ENCODE measurements around the gene DAPP1. TPM values are rescaled to one million over a fixed set of nuclear protein-coding genes. Genes with fewer than 3 reads are reported as not detected.

Gene DAPP1
- total RNA-seq, 2 experiments from 2014 or later, result 11.7 to 12.3 TPM

DNA sequence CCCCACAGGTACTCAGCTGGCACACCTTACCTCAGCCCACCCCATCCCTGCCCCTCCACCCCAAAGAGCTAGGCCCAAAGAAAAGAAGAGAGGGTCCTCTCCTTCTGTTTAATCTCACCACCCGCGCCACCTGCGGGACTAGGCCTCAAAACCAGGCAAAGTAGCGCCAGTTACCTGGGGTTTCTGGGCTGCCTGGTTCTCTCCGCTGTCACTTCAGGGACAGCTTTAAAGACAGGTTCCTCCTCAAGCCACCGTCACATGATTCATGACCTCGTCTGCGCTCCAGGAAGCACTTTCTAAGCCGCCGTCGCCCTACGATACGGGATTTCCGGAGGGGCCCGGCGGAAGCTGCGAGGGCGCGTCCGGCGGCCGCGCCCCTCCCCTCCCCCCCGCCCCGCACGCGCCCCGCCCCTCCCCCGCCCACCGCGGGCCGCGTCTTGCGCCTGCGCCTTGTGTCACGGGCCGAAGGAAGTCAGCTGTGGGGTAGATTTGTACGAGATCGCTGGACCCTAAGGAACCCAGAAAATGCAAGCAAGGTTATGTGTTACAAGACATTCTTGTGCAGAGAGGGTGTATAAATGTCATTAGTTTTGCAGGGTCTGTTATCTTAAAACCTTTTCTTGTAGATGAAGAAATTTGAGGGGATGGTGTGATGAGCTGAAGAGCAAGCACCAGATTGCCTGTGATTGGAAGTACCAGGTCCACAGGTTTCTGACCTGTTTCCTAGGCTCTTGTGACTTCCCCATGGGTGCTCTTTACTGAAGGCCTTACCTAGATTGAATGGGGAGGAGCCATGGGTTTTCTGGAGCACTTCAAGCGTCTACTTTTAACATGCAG lies 77.8 kb downstream of the DAPP1 start, which contains the start of gene LAMTOR3:
LAMTOR3 (minus strand) TSS at position 267 of the 837 bp plus-strand sequence. CDS start 464 bp downstream, outside the sequence.
- peak within 1 kb of the TSS; percentile 95 for H3K4me3 Mint-ChIP-seq
- no peaks in the 10 kb centered on the region for H3K9me3 Mint-ChIP-seq
- DNase-seq (peak; percentile 92), ATAC-seq (peak; percentile 98)
- TF ChIP-seq, protein P1, sequence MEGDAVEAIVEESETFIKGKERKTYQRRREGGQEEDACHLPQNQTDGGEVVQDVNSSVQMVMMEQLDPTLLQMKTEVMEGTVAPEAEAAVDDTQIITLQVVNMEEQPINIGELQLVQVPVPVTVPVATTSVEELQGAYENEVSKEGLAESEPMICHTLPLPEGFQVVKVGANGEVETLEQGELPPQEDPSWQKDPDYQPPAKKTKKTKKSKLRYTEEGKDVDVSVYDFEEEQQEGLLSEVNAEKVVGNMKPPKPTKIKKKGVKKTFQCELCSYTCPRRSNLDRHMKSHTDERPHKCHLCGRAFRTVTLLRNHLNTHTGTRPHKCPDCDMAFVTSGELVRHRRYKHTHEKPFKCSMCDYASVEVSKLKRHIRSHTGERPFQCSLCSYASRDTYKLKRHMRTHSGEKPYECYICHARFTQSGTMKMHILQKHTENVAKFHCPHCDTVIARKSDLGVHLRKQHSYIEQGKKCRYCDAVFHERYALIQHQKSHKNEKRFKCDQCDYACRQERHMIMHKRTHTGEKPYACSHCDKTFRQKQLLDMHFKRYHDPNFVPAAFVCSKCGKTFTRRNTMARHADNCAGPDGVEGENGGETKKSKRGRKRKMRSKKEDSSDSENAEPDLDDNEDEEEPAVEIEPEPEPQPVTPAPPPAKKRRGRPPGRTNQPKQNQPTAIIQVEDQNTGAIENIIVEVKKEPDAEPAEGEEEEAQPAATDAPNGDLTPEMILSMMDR (IDR thresholded peaks at IDR 0.05), result no peak
- H3K36me3 Mint-ChIP-seq (ENCODE audit: low read depth), result peaks cover 3% of the 10 kb centered on the region
- peaks cover 34% of the 10 kb centered on the region for H3K4me1 Mint-ChIP-seq (ENCODE audit: low read depth)
- H3K27me3 Mint-ChIP-seq, result no peaks in the 10 kb centered on the region
- POLR2A ChIA-PET, result interaction anchor here (0.8 to 2.0 kb wide), 6 partner anchors 24 to 331 kb away, joined by 3 to 11 read pairs (median 4); partner anchors contain the start of genes DNAJB14 and H2AZ1
- intact Hi-C loops (cut with micrococcal nuclease), result loop anchor here (5.0 kb wide), 2 partner anchors 53 to 332 kb away; partner anchors contain the start of genes DNAJB14 and TRMT10A
- H3K27ac Mint-ChIP-seq, result peak within 1 kb of the TSS; percentile 93
- CTCF ChIA-PET, result interaction anchor here (0.9 to 2.2 kb wide), 8 partner anchors 9 to 83 kb away, joined by 3 to 8 read pairs (median 3); partner anchors contain the start of gene DAPP1

DNA sequence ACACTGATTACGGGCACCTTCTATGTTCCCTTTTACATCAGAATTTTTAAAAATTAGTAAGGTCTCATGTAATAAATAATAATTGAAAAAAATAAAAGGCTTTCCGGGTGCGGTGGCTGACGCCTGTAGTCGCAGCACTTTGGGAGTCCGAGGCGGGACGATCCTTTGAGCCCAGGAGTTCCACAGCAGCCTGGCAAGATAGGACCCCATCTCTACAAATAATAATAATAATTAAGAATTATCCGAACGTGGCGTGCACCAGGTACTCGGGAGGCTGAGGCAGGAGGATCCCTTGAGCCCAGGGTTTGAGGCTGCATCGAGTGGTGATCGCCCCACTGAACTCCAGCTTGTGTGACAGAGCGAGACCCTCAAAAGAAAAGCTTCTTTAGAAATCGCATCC lies 78.4 kb downstream of the DAPP1 start:
- intact Hi-C loops (cut with micrococcal nuclease), result loop anchor here (5.0 kb wide), 2 partner anchors 52 to 333 kb away; partner anchors contain the start of genes DNAJB14 and TRMT10A
- Mint-ChIP-seq H3K36me3 (ENCODE audit: low read depth) (peaks cover 5% of the 10 kb centered on the region), H3K4me1 (ENCODE audit: low read depth) (peaks cover 31% of the 10 kb centered on the region), H3K27ac (peak overlapping the region; percentile 88), H3K4me3 (peak overlapping the region; percentile 95), H3K9me3 (no peaks in the 10 kb centered on the region), H3K27me3 (no peaks in the 10 kb centered on the region)
- no peak for ATAC-seq
- TF ChIP-seq, protein P1 (IDR thresholded peaks at IDR 0.05), result no peak
- ChIA-PET CTCF (interaction anchor here (0.9 to 2.2 kb wide), 6 partner anchors 10 to 83 kb away, joined by 3 to 8 read pairs (median 3); no protein-coding TSS in a partner anchor), POLR2A (interaction anchor here (1.3 to 2.0 kb wide), 4 partner anchors 25 to 56 kb away, joined by 3 to 11 read pairs (median 7); partner anchors contain the start of genes DNAJB14 and H2AZ1)
- DNase-seq, result no peak

DNA sequence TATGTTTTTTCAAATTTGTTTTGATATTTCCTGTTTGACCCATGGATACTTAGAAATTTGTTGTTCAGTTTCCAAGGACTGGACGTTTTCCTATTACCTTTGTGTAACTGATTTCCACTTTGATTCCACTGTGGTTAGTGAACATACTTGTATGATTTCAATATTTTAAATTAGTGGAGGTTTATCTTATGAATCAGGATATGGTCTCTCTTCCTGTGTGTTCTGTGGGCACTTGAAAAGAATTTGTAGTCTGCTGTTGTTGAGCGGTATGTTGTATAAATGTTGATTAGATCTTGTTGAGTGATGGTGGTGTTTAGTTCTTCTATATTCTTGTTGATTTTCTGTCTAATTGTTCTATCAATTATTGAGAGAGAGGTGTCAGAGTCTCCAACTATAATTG lies 98.8 kb downstream of the DAPP1 start:
- H3K4me3 Mint-ChIP-seq, result no peak overlapping the region
- ATAC-seq, result no peak
- intact Hi-C loops (cut with micrococcal nuclease), result no loop called here
- DNase-seq, result no peak
- H3K27ac Mint-ChIP-seq, result peak overlapping the region; percentile 13
- ChIA-PET CTCF (interaction anchor here (0.8 to 1.1 kb wide), 2 partner anchors 11 to 33 kb away, joined by 3 read pairs; no protein-coding TSS in a partner anchor), POLR2A (no interaction called here)
- H3K36me3 Mint-ChIP-seq (ENCODE audit: low read depth), result peaks cover 49% of the 10 kb centered on the region
- peaks cover 21% of the 10 kb centered on the region for H3K4me1 Mint-ChIP-seq (ENCODE audit: low read depth)
- H3K9me3 Mint-ChIP-seq, result no peaks in the 10 kb centered on the region
- TF ChIP-seq, protein P1 (IDR thresholded peaks at IDR 0.05), result no peak
- no peaks in the 10 kb centered on the region for H3K27me3 Mint-ChIP-seq

DNA sequence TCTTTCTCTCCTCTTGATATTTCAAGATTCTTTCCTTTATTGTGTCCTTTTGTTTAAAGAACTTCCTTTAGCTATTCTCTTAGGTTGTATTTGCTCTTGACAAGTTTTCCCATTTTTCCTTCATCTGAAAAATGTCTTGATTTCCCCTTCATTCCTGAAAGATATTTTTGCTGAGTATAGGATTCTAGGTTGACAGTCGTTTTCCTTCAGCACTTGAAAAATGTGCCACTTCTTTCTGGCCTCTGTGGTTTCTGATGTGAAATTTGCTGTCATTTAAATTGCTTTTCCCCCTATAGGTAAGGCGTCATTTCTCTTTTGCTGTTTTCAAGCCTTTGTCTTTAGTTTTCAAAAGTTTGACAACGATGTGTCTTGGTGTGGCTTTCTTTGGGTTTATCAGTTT lies 100.9 kb downstream of the DAPP1 start:
- Mint-ChIP-seq H3K36me3 (ENCODE audit: low read depth) (peaks cover 54% of the 10 kb centered on the region), H3K4me1 (ENCODE audit: low read depth) (peaks cover 27% of the 10 kb centered on the region), H3K27me3 (no peaks in the 10 kb centered on the region), H3K9me3 (no peaks in the 10 kb centered on the region), H3K27ac (no peak overlapping the region), H3K4me3 (no peak overlapping the region)
- ChIA-PET CTCF (no interaction called here), POLR2A (interaction anchor here (1.7 kb wide), 1 partner anchor 29 kb away, joined by 4 read pairs; the partner anchor contains the start of gene DNAJB14)
- ATAC-seq (no peak), DNase-seq (no peak)
- intact Hi-C loops (cut with micrococcal nuclease), result no loop called here
- TF ChIP-seq, protein P1 (IDR thresholded peaks at IDR 0.05), result no peak

All from activated CD8-positive, alpha-beta T cell treated with anti-CD3 and anti-CD28 coated beads for 36 hours (primary cell).